HL-60 (cell line): ENCODE results near the gene ANKRD28.
A peak's percentile ranks its signal among the peaks of the same experiment; 100 is the strongest.

ENCODE experiments used
- DNase-seq, 2 experiments: peaks; one replicate each; pipeline ENCODE4 v3.0.0-alpha.2; 2010 to 2020; ENCODE audit warnings: low read depth in 1 of 2, low spot score in 1 of 2
- H3K27ac ChIP-seq: fragments of 250-450 bp; sonication (Bioruptor Pico); replicated peaks from 2 replicates; pipeline ENCODE4 v1.5.1; 2020; ENCODE audit warnings: mild to moderate bottlenecking, moderate library complexity
- H3K27me3 ChIP-seq: fragments of 250-450 bp; sonication (Bioruptor Pico); 2 replicates; pipeline ENCODE4 v1.5.1; 2021; ENCODE audit warnings: mild to moderate bottlenecking, moderate library complexity; ENCODE audit not compliant: insufficient read depth, poor library complexity, severe bottlenecking
- H3K4me3 ChIP-seq: replicated peaks from 2 replicates; pipeline ENCODE4 v1.5.1; 2011; ENCODE audit warnings: mild to moderate bottlenecking, control low read depth, low read length; ENCODE audit not compliant: insufficient read depth
- GABPA ChIP-seq: IDR thresholded peaks from 2 replicates; pipeline ENCODE4 v1.6.1; 2012; ENCODE audit warnings: low read depth
- POLR2AphosphoS5 ChIP-seq: IDR thresholded peaks from 2 replicates; pipeline ENCODE4 v1.6.1; 2012; ENCODE audit warnings: low read depth
- SPI1 ChIP-seq: IDR thresholded peaks from 2 replicates; pipeline ENCODE4 v1.6.1; 2012; ENCODE audit warnings: low read depth, mild to moderate bottlenecking, borderline replicate concordance
- TF ChIP-seq, protein P1 (sequence below): IDR thresholded peaks from one replicate; pipeline ENCODE4 v1.5.1; 2011; ENCODE audit warnings: low read length, control low read depth, inconsistent platforms; ENCODE audit not compliant: insufficient read depth
- TF ChIP-seq, protein P2 (sequence below): IDR thresholded peaks from 2 replicates; pipeline ENCODE4 v1.6.1; 2012; ENCODE audit warnings: low read depth; ENCODE audit not compliant: insufficient replicate concordance

Gene ANKRD28

GRCh38 chr3:15660055-15660935 lies 137.5 kb downstream of the ANKRD28 start:
- Histone ChIP-seq H3K4me3 (no peak overlapping the region), H3K27ac (no peak overlapping the region), H3K27me3 (no peaks in the 10 kb centered on the region)
- TF ChIP-seq, protein P1, sequence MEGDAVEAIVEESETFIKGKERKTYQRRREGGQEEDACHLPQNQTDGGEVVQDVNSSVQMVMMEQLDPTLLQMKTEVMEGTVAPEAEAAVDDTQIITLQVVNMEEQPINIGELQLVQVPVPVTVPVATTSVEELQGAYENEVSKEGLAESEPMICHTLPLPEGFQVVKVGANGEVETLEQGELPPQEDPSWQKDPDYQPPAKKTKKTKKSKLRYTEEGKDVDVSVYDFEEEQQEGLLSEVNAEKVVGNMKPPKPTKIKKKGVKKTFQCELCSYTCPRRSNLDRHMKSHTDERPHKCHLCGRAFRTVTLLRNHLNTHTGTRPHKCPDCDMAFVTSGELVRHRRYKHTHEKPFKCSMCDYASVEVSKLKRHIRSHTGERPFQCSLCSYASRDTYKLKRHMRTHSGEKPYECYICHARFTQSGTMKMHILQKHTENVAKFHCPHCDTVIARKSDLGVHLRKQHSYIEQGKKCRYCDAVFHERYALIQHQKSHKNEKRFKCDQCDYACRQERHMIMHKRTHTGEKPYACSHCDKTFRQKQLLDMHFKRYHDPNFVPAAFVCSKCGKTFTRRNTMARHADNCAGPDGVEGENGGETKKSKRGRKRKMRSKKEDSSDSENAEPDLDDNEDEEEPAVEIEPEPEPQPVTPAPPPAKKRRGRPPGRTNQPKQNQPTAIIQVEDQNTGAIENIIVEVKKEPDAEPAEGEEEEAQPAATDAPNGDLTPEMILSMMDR = no peak
- no peak for DNase-seq

DNA sequence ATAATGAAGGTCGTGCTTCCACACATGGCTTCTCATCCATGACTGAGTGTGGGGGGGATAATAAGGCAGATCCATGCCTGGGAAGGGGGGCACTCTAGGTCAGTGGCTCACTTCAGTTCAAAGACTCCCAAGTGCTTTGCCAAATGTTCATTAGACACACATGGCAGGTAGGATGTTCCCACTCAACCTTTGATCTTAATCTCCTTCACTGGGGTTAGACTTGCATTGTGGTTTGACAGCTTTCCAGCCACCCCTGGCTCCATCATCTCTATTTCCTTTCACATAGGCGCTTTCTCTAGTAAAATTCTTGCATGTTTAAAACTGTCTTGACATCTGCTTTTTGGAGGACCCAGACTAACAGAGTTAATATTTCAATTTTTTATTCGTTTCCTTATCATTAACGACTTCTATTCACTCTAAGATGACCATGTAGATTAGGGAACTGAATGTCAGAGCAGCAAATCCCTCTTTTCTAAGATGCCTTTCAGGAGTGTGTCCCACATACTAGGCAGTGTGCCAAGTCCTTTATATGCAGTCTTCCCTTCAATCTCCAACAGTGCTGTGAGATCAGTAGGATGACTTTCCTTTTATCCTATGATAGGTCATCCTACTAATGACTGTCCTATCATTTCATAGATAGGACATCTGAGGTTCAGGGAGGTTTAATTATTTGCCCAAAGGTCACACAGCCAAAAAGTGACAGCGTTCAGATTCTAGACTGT lies 138.4 kb downstream of the ANKRD28 start:
- Histone ChIP-seq H3K4me3 (no peak overlapping the region), H3K27ac (no peak overlapping the region), H3K27me3 (no peaks in the 10 kb centered on the region)
- no peak for DNase-seq
- TF ChIP-seq, protein P1 = no peak
- no peak for TF ChIP-seq POLR2AphosphoS5
- TF ChIP-seq, protein P2, sequence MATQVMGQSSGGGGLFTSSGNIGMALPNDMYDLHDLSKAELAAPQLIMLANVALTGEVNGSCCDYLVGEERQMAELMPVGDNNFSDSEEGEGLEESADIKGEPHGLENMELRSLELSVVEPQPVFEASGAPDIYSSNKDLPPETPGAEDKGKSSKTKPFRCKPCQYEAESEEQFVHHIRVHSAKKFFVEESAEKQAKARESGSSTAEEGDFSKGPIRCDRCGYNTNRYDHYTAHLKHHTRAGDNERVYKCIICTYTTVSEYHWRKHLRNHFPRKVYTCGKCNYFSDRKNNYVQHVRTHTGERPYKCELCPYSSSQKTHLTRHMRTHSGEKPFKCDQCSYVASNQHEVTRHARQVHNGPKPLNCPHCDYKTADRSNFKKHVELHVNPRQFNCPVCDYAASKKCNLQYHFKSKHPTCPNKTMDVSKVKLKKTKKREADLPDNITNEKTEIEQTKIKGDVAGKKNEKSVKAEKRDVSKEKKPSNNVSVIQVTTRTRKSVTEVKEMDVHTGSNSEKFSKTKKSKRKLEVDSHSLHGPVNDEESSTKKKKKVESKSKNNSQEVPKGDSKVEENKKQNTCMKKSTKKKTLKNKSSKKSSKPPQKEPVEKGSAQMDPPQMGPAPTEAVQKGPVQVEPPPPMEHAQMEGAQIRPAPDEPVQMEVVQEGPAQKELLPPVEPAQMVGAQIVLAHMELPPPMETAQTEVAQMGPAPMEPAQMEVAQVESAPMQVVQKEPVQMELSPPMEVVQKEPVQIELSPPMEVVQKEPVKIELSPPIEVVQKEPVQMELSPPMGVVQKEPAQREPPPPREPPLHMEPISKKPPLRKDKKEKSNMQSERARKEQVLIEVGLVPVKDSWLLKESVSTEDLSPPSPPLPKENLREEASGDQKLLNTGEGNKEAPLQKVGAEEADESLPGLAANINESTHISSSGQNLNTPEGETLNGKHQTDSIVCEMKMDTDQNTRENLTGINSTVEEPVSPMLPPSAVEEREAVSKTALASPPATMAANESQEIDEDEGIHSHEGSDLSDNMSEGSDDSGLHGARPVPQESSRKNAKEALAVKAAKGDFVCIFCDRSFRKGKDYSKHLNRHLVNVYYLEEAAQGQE = no peak
- no peak for TF ChIP-seq SPI1
- no peak for TF ChIP-seq GABPA

GRCh38 chr3:15657016-15657415 lies 140.8 kb downstream of the ANKRD28 start:
- no peak overlapping the region for H3K27ac ChIP-seq
- TF ChIP-seq, protein P1 = no peak
- TF ChIP-seq, protein P2 = no peak
- TF ChIP-seq SPI1 (no peak), POLR2AphosphoS5 (no peak), GABPA (no peak)

More at GRCh38 chr3:15657016-15657415, 140.8 kb downstream of the ANKRD28 start:
- peak in 1 of 2 experiments; percentile 22 for DNase-seq
- Histone ChIP-seq H3K4me3 (no peak overlapping the region), H3K27me3 (no peaks in the 10 kb centered on the region)
